ENCODE measurements around the gene PYY.
"Not testable (repeated sequence)": the region's sequence is repeated elsewhere in the genome, so short reads cannot be mapped to it uniquely, and the experiment has no call there.

The PYY gene

GRCh38 chr17:43976963-43977837, 23.5 kb upstream of the PYY start:
- no peak for DNase-seq

- DNase-seq = no peak
Observed at GRCh38 chr17:43975898-43976297, 22.2 kb upstream of the PYY start.

GRCh38 chr17:43974382-43975266, 20.9 kb upstream of the PYY start:
- DNase-seq = no peak

- DNase-seq = not testable (repeated sequence)
Observed at GRCh38 chr17:43972444-43973212, 18.9 kb upstream of the PYY start.

- not testable (repeated sequence) for DNase-seq
Observed at GRCh38 chr17:43971436-43971835, 17.7 kb upstream of the PYY start.

- no peak for DNase-seq
Observed at GRCh38 chr17:43970366-43970765, 16.6 kb upstream of the PYY start.

GRCh38 chr17:43967251-43967875, 13.6 kb upstream of the PYY start:
- DNase-seq = no peak

GRCh38 chr17:43966276-43966675, 12.5 kb upstream of the PYY start:
- no peak for DNase-seq

- no peak for DNase-seq
Observed at GRCh38 chr17:43962479-43962878, 8.7 kb upstream of the PYY start.

- no peak for DNase-seq
Observed at GRCh38 chr17:43961954-43962353, 8.2 kb upstream of the PYY start.

- DNase-seq = not testable (repeated sequence)
Observed at GRCh38 chr17:43961292-43961691, 7.6 kb upstream of the PYY start.

GRCh38 chr17:43958748-43959352, 5.1 kb upstream of the PYY start:
- no peak for DNase-seq

GRCh38 chr17:43956222-43956621, 2.5 kb upstream of the PYY start:
- no peak for DNase-seq

- peak; percentile 27 for DNase-seq
Observed at GRCh38 chr17:43952724-43953666, 745 bp downstream of the PYY start.

- no peak for DNase-seq
Observed at GRCh38 chr17:43952351-43952723, 1.4 kb downstream of the PYY start.

GRCh38 chr17:43951750-43952149, 2.0 kb downstream of the PYY start:
- DNase-seq = no peak

GRCh38 chr17:43950554-43950953, 3.2 kb downstream of the PYY start:
- DNase-seq = no peak

GRCh38 chr17:43949781-43950180, 4.0 kb downstream of the PYY start:
- DNase-seq = no peak

- no peak for DNase-seq
Observed at GRCh38 chr17:43946781-43947180, 7.0 kb downstream of the PYY start.

- DNase-seq = no peak
Observed at GRCh38 chr17:43945074-43945829, 8.5 kb downstream of the PYY start.

Measured in DMS153 (cell line).